Measurements from ENCODE around the gene UBR1.

GRCh38 chr15:43046484-43046883, 59.4 kb downstream of the UBR1 start:
- no peak for TF ChIP-seq ZNF219 (CRISPR knock-in tag; IDR thresholded peaks at IDR 0.05; ENCODE audit: borderline replicate concordance)
- no peak for TF ChIP-seq ETV6 (CRISPR knock-in tag; IDR thresholded peaks at IDR 0.05)
- TF ChIP-seq CTCF (IDR thresholded peaks at IDR 0.05), result no peak
- TF ChIP-seq FOXJ3 (CRISPR knock-in tag; IDR thresholded peaks at IDR 0.05; ENCODE audit: borderline replicate concordance), result no peak
- no peak for TF ChIP-seq ZNF512 (CRISPR knock-in tag; IDR thresholded peaks at IDR 0.05; ENCODE audit: borderline replicate concordance)
- TF ChIP-seq EMX1 (CRISPR knock-in tag; IDR thresholded peaks at IDR 0.05), result no peak
- no peak for TF ChIP-seq CREB1 (CRISPR knock-in tag; IDR thresholded peaks at IDR 0.05)
- TF ChIP-seq ZBTB43 (CRISPR knock-in tag; IDR thresholded peaks at IDR 0.05), result no peak
- TF ChIP-seq IRF2 (CRISPR knock-in tag; IDR thresholded peaks at IDR 0.05; ENCODE audit: borderline replicate concordance, low read depth), result no peak
- TF ChIP-seq NR2C2 (CRISPR knock-in tag; IDR thresholded peaks at IDR 0.05), result no peak
- TF ChIP-seq PREB (CRISPR knock-in tag; IDR thresholded peaks at IDR 0.05; ENCODE audit: borderline replicate concordance), result no peak
- TF ChIP-seq SP1 (CRISPR knock-in tag; conservative IDR thresholded peaks at IDR 0.05), result no peak
